ENCODE data around the gene TTC7B. TPM values are rescaled to one million over a fixed set of nuclear protein-coding genes. Genes with fewer than 3 reads are reported as not detected.

Gene TTC7B
- total and polyA plus RNA-seq, 2 donors (not counting 1 experiment from before 2014, with no cell fraction given): 18.8 to 37.5 TPM

GRCh38 chr14:90692826-90693225, 123.4 kb downstream of the TTC7B start:
- H4K20me1 ChIP-seq (ENCODE audit: control insufficient read depth, extremely low read depth, insufficient read depth, low read length): peaks cover 1% of the 10 kb centered on the region
- H3K9ac ChIP-seq (ENCODE audit: insufficient read depth, low read length): no peak overlapping the region
- H3K27ac ChIP-seq (ENCODE audit: insufficient read depth, low read length): no peak overlapping the region
- no peak for DNase-seq (ENCODE audit: low read depth in 2 of 2)
- no peaks in the 10 kb centered on the region for H3K79me2 ChIP-seq (ENCODE audit: control insufficient read depth, insufficient read depth, low read length)
- no peaks in the 10 kb centered on the region for H3K36me3 ChIP-seq (ENCODE audit: control insufficient read depth, insufficient read depth, low read length)
- H3K9me3 ChIP-seq (ENCODE audit: control insufficient read depth, insufficient read depth, low read depth, low read length): no peaks in the 10 kb centered on the region
- no peak overlapping the region for H2AFZ ChIP-seq (ENCODE audit: low read length)
- TF ChIP-seq CTCF (conservative IDR thresholded peaks at IDR 0.05 in 1 of 2, IDR thresholded peaks at IDR 0.05 in 1 of 2; ENCODE audit: low read depth in 1 of 2, low read length in 2 of 2): no peak
- no peak for TF ChIP-seq EZH2 (IDR thresholded peaks at IDR 0.05; ENCODE audit: low read length, missing control alignments)
- no peak overlapping the region for H3K4me3 ChIP-seq (replicated peaks in 1 of 4; ENCODE audit: control extremely low read depth in 1 of 4, insufficient read depth in 1 of 4, low read depth in 3 of 4, low read length in 4 of 4)
- no peaks in the 10 kb centered on the region for H3K27me3 ChIP-seq (ENCODE audit: control insufficient read depth, insufficient read depth, low read length)
- H3K4me2 ChIP-seq (ENCODE audit: extremely low read depth, insufficient read depth, low read length): no peak overlapping the region
- peaks cover 4% of the 10 kb centered on the region for H3K4me1 ChIP-seq (ENCODE audit: control insufficient read depth, extremely low read depth, insufficient read depth, low read length)

DNA sequence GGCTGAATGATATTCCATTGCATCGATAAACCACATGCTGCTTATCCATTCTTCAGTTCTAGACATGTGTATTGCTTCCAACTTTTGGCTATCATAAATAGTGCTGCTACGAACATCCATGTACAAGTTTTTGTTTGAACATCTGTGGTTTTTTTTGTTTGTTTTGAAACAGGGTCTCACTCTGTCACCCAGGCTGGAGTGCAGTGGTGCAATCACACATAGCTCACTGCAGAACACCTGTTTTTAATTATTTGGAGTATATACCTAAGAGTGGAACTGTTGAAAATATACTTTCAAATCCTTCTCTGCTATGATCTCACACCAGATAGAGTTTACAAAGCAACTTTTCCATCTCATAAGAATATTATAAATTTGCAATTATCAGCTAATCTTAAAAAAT, 124.2 kb downstream of the TTC7B start:
- H3K27ac ChIP-seq (ENCODE audit: insufficient read depth, low read length): no peak overlapping the region
- peaks cover 1% of the 10 kb centered on the region for H4K20me1 ChIP-seq (ENCODE audit: control insufficient read depth, extremely low read depth, insufficient read depth, low read length)
- no peaks in the 10 kb centered on the region for H3K79me2 ChIP-seq (ENCODE audit: control insufficient read depth, insufficient read depth, low read length)
- H3K4me1 ChIP-seq (ENCODE audit: control insufficient read depth, extremely low read depth, insufficient read depth, low read length): peaks cover 2% of the 10 kb centered on the region
- no peaks in the 10 kb centered on the region for H3K36me3 ChIP-seq (ENCODE audit: control insufficient read depth, insufficient read depth, low read length)
- H3K4me2 ChIP-seq (ENCODE audit: extremely low read depth, insufficient read depth, low read length): no peak overlapping the region
- H2AFZ ChIP-seq (ENCODE audit: low read length): no peak overlapping the region
- TF ChIP-seq EZH2 (IDR thresholded peaks at IDR 0.05; ENCODE audit: low read length, missing control alignments): no peak
- H3K4me3 ChIP-seq (replicated peaks in 1 of 4; ENCODE audit: control extremely low read depth in 1 of 4, insufficient read depth in 1 of 4, low read depth in 3 of 4, low read length in 4 of 4): no peak overlapping the region
- no peaks in the 10 kb centered on the region for H3K27me3 ChIP-seq (ENCODE audit: control insufficient read depth, insufficient read depth, low read length)
- no peak overlapping the region for H3K9ac ChIP-seq (ENCODE audit: insufficient read depth, low read length)
- no peaks in the 10 kb centered on the region for H3K9me3 ChIP-seq (ENCODE audit: control insufficient read depth, insufficient read depth, low read depth, low read length)
- peak in 1 of 2 donors; percentile 69 for DNase-seq (ENCODE audit: low read depth in 2 of 2)

DNA sequence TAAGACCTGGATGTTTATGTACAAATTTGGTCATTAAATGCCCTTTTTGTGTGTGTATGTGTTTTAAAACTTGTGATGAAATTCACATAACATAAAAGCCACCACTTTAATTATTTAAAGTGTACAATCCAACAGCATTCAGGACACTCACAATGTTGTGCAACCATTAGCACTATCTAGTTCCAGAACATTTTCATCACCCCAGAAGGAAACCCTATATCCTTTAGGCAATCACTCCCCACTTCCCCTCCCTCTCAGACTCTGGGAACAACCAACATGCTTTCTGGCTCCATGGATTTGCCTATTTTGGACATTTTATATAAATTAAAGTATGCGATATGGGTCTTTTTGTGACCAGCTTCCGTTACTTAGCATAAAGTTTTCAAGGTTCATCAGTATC, 124.6 kb downstream of the TTC7B start:
- TF ChIP-seq EZH2 (IDR thresholded peaks at IDR 0.05; ENCODE audit: low read length, missing control alignments) (no peak), CTCF (conservative IDR thresholded peaks at IDR 0.05 in 1 of 2, IDR thresholded peaks at IDR 0.05 in 1 of 2; ENCODE audit: low read depth in 1 of 2, low read length in 2 of 2) (no peak)
- Histone ChIP-seq H3K9me3 (ENCODE audit: control insufficient read depth, insufficient read depth, low read depth, low read length) (no peaks in the 10 kb centered on the region), H3K36me3 (ENCODE audit: control insufficient read depth, insufficient read depth, low read length) (no peaks in the 10 kb centered on the region), H3K4me3 (replicated peaks in 1 of 4; ENCODE audit: control extremely low read depth in 1 of 4, insufficient read depth in 1 of 4, low read depth in 3 of 4, low read length in 4 of 4) (no peak overlapping the region), H2AFZ (ENCODE audit: low read length) (no peak overlapping the region), H3K79me2 (ENCODE audit: control insufficient read depth, insufficient read depth, low read length) (no peaks in the 10 kb centered on the region), H3K4me2 (ENCODE audit: extremely low read depth, insufficient read depth, low read length) (no peak overlapping the region), H3K27ac (ENCODE audit: insufficient read depth, low read length) (no peak overlapping the region), H3K4me1 (ENCODE audit: control insufficient read depth, extremely low read depth, insufficient read depth, low read length) (peaks cover 2% of the 10 kb centered on the region), H3K9ac (ENCODE audit: insufficient read depth, low read length) (no peak overlapping the region), H4K20me1 (ENCODE audit: control insufficient read depth, extremely low read depth, insufficient read depth, low read length) (peaks cover 1% of the 10 kb centered on the region), H3K27me3 (ENCODE audit: control insufficient read depth, insufficient read depth, low read length) (no peaks in the 10 kb centered on the region)
- peak in 1 of 2 donors; percentile 51 for DNase-seq (ENCODE audit: low read depth in 2 of 2)

Measured in fibroblast of lung (primary cell).